HEK293T (cell line): ENCODE data around the gene DTNBP1.

ENCODE experiments used
- ARNT ChIP-seq: fragments of 450-650 bp; IDR thresholded peaks from 2 replicates; pipeline ENCODE4 v1.6.1; 2017; ENCODE audit warnings: mild to moderate bottlenecking
- BHLHE40 ChIP-seq: fragments of 450-650 bp; IDR thresholded peaks from 2 replicates; pipeline ENCODE4 v1.6.1; 2016; ENCODE audit warnings: mild to moderate bottlenecking, moderate library complexity, borderline replicate concordance
- ELF4 ChIP-seq: fragments of 450-650 bp; IDR thresholded peaks from 2 replicates; pipeline ENCODE4 v1.6.1; 2017; ENCODE audit warnings: antibody characterized with exemption
- FOXA1 ChIP-seq: fragments of 450-650 bp; IDR thresholded peaks from 2 replicates; pipeline ENCODE4 v1.6.1; 2016; ENCODE audit warnings: mild to moderate bottlenecking
- FOXK2 ChIP-seq: fragments of 450-650 bp; IDR thresholded peaks from 2 replicates; pipeline ENCODE4 v1.6.1; 2016; ENCODE audit warnings: mild to moderate bottlenecking
- FOXM1 ChIP-seq: fragments of 450-650 bp; IDR thresholded peaks from 2 replicates; pipeline ENCODE4 v1.6.1; 2017; ENCODE audit warnings: mild to moderate bottlenecking, borderline replicate concordance
- HDGF ChIP-seq: fragments of 450-650 bp; IDR thresholded peaks from 2 replicates; pipeline ENCODE4 v1.6.1; 2017; ENCODE audit warnings: antibody characterized with exemption, borderline replicate concordance
- NFRKB ChIP-seq: fragments of 450-650 bp; IDR thresholded peaks from 2 replicates; pipeline ENCODE4 v1.6.1; 2016; ENCODE audit warnings: mild to moderate bottlenecking, moderate library complexity
- PKNOX1 ChIP-seq: fragments of 450-650 bp; IDR thresholded peaks from 2 replicates; pipeline ENCODE4 v1.6.1; 2016
- SP1 ChIP-seq: fragments of 450-650 bp; IDR thresholded peaks from 2 replicates; pipeline ENCODE4 v1.6.1; 2017
- SUZ12 ChIP-seq: fragments of 450-650 bp; IDR thresholded peaks from 2 replicates; pipeline ENCODE4 v1.6.1; 2016; ENCODE audit warnings: mild to moderate bottlenecking
- TARDBP ChIP-seq: fragments of 450-650 bp; IDR thresholded peaks from 2 replicates; pipeline ENCODE4 v1.6.1; 2016

GRCh38 chr6:15483060-15483459 is 179.8 kb downstream of the DTNBP1 start:
- TF ChIP-seq PKNOX1 (no peak), SP1 (no peak), FOXA1 (no peak), TARDBP (no peak), SUZ12 (no peak), HDGF (no peak), FOXK2 (no peak), ELF4 (no peak), BHLHE40 (no peak), ARNT (no peak), NFRKB (no peak), FOXM1 (no peak)
